CD8-positive, alpha-beta memory T cell (primary cell): ENCODE results near the gene TMEM120B. TPM values are rescaled to one million over a fixed set of nuclear protein-coding genes. Genes with fewer than 3 reads are reported as not detected.
A peak's percentile ranks its signal among the peaks of the same experiment; 100 is the strongest.

Experiments
- CTCF ChIA-PET: fragments of 350-600 bp; sonication (Branson Sonifier 250); formaldehyde crosslinking; loops from one replicate; lab custom pipeline; 2021; ENCODE audit warnings: antibody characterized with exemption; lab: Charles Lee
- POLR2A ChIA-PET: fragments of 350-600 bp; sonication (Branson Sonifier 250); formaldehyde crosslinking; loops from one replicate; lab custom pipeline; 2021; ENCODE audit warnings: antibody characterized with exemption; lab: Charles Lee
- DNase-seq, 5 donors: peaks; one replicate each; pipeline versions ENCODE4 v3.0.0 to v3.0.0-alpha.2; 2020 to 2022; ENCODE audit warnings: mixed read lengths in 1 of 5
- H3K27ac ChIP-seq: one replicate; pipeline ENCODE4 v1.7.0; 2013; ENCODE audit warnings: low read depth, mild to moderate bottlenecking, low read length, moderate library complexity
- H3K27me3 ChIP-seq: 2 replicates; pipeline ENCODE4 v1.7.0; 2013; ENCODE audit warnings: low read length, mild to moderate bottlenecking; ENCODE audit not compliant: insufficient read depth, poor library complexity, severe bottlenecking
- H3K36me3 ChIP-seq: 2 replicates; pipeline ENCODE4 v1.7.0; 2013; ENCODE audit warnings: mild to moderate bottlenecking, low read length, moderate library complexity; ENCODE audit not compliant: insufficient read depth
- H3K4me1 ChIP-seq: 2 replicates; pipeline ENCODE4 v1.7.0; 2013; ENCODE audit warnings: mild to moderate bottlenecking, low read length, moderate library complexity; ENCODE audit not compliant: insufficient read depth
- H3K4me3 ChIP-seq: 2 replicates; pipeline ENCODE4 v1.7.0; 2013; ENCODE audit warnings: mild to moderate bottlenecking, low read length
- H3K9me3 ChIP-seq: 2 replicates; pipeline ENCODE4 v1.7.0; 2013; ENCODE audit warnings: mild to moderate bottlenecking, low read length
- H3K27ac Mint-ChIP-seq, 8 donors: one replicate each; pipeline ENCODE4 v1.8.0; 2020 to 2021; ENCODE audit warnings: mixed read lengths in 8 of 8, mild to moderate bottlenecking in 6 of 8, inconsistent platforms in 3 of 8, moderate library complexity in 3 of 8
- H3K27me3 Mint-ChIP-seq, 2 donors: one replicate each; pipeline ENCODE4 v1.8.0; 2020 to 2021; ENCODE audit warnings: mixed read lengths in 2 of 2, mild to moderate bottlenecking in 1 of 2, moderate library complexity in 1 of 2
- H3K36me3 Mint-ChIP-seq, 3 donors: one replicate each; pipeline ENCODE4 v1.8.0; 2020 to 2021; ENCODE audit warnings: mixed read lengths in 3 of 3, inconsistent platforms in 1 of 3, mild to moderate bottlenecking in 1 of 3
- H3K4me1 Mint-ChIP-seq, 3 donors: one replicate each; pipeline ENCODE4 v1.8.0; 2020 to 2021; ENCODE audit warnings: mixed read lengths in 3 of 3, inconsistent platforms in 1 of 3, mild to moderate bottlenecking in 1 of 3
- H3K4me3 Mint-ChIP-seq, 7 donors: one replicate each; pipeline ENCODE4 v1.8.0; 2020 to 2021; ENCODE audit warnings: mixed read lengths in 7 of 7, mild to moderate bottlenecking in 6 of 7, moderate library complexity in 4 of 7, inconsistent platforms in 2 of 7
- H3K9me3 Mint-ChIP-seq, 5 donors: one replicate each; pipeline ENCODE4 v1.8.0; 2020 to 2022; ENCODE audit warnings: mixed read lengths in 5 of 5, mild to moderate bottlenecking in 3 of 5, moderate library complexity in 2 of 5, inconsistent platforms in 1 of 5
- polyA plus RNA-seq: library from polyadenylated mRNA; unstranded; fragments of 300-500 nt; fragmentation: Illumina TruSeq; gene quantifications from one replicate; pipeline ENCODE4 v1.2.3, GENCODE V29; 2021
- total RNA-seq, 2 experiments: library from RNA; stranded (reverse); gene quantifications; one replicate each; pipeline ENCODE4 v1.2.3, GENCODE V29; 2021

The TMEM120B gene
- total and polyA plus RNA-seq, 3 experiments from 2014 or later, result 3.9 to 15.2 (median 12.5) TPM

GRCh38 chr12:121825041-121825523 is 112.5 kb downstream of the TMEM120B start:
- peak in 1 of 5 donors; percentile 23 for DNase-seq
- no peaks in the 10 kb centered on the region for H3K27me3 ChIP-seq
- Mint-ChIP-seq H3K27ac (peak overlapping the region in 1 of 8 donors; percentile 75), H3K27me3 (no peaks in the 10 kb centered on the region), H3K4me3 (no peak overlapping the region), H3K9me3 (peaks cover 0 to 2% (median 0%) of the 10 kb centered on the region in 5 donors), H3K4me1 (peaks cover 0 to 13% (median 7%) of the 10 kb centered on the region in 3 donors), H3K36me3 (peaks cover 0 to 82% (median 22%) of the 10 kb centered on the region in 3 donors)
- H3K9me3 ChIP-seq, result no peaks in the 10 kb centered on the region
- peaks cover 37% of the 10 kb centered on the region for H3K36me3 ChIP-seq
- ChIA-PET POLR2A (interaction anchor here (0.7 kb wide), 1 partner anchor 14 kb away, joined by 5 read pairs; no protein-coding TSS in a partner anchor), CTCF (interaction anchor here (1.7 to 4.7 kb wide), 3 partner anchors 13 to 51 kb away, joined by 3 to 29 read pairs (median 14); no protein-coding TSS in a partner anchor)
- no peaks in the 10 kb centered on the region for H3K4me1 ChIP-seq
- H3K27ac ChIP-seq, result no peak overlapping the region
- H3K4me3 ChIP-seq, result no peak overlapping the region

- H3K27me3 Mint-ChIP-seq, result no peaks in the 10 kb centered on the region
- Histone ChIP-seq H3K4me3 (no peak overlapping the region), H3K4me1 (no peaks in the 10 kb centered on the region), H3K9me3 (no peaks in the 10 kb centered on the region), H3K27ac (no peak overlapping the region), H3K36me3 (peaks cover 42% of the 10 kb centered on the region), H3K27me3 (no peaks in the 10 kb centered on the region)
- H3K4me1 Mint-ChIP-seq, result peaks cover 0 to 13% (median 7%) of the 10 kb centered on the region in 3 donors
- H3K36me3 Mint-ChIP-seq, result peaks cover 0 to 85% (median 22%) of the 10 kb centered on the region in 3 donors
- H3K27ac Mint-ChIP-seq, result peak overlapping the region in 6 of 8 donors; percentile 4 to 92 (median 47)
- peaks cover 0 to 2% (median 0%) of the 10 kb centered on the region in 5 donors for H3K9me3 Mint-ChIP-seq
- ChIA-PET POLR2A (interaction anchor here (0.5 to 0.6 kb wide), 2 partner anchors 12 to 32 kb away, joined by 3 to 6 read pairs; no protein-coding TSS in a partner anchor), CTCF (interaction anchor here (1.1 to 4.7 kb wide), 5 partner anchors 10 to 63 kb away, joined by 3 to 29 read pairs (median 4); no protein-coding TSS in a partner anchor)
- peak overlapping the region in 2 of 7 donors; percentile 44 to 50 for H3K4me3 Mint-ChIP-seq
- peak in 1 of 5 donors; percentile 5 for DNase-seq
These were observed 114.0 kb downstream of the TMEM120B start for GRCh38 chr12:121826318-121827150.

- no peak overlapping the region for H3K4me3 ChIP-seq
- H3K9me3 ChIP-seq, result no peaks in the 10 kb centered on the region
- H3K27ac ChIP-seq, result no peak overlapping the region
- H3K27ac Mint-ChIP-seq, result peak overlapping the region in 3 of 8 donors; percentile 4 to 54 (median 47)
- H3K27me3 ChIP-seq, result no peaks in the 10 kb centered on the region
- H3K27me3 Mint-ChIP-seq, result no peaks in the 10 kb centered on the region
- ChIA-PET CTCF (interaction anchor here (1.0 to 4.7 kb wide), 8 partner anchors 11 to 62 kb away, joined by 3 to 29 read pairs (median 4); no protein-coding TSS in a partner anchor), POLR2A (interaction anchor here (0.5 to 0.6 kb wide), 2 partner anchors 71 to 342 kb away, joined by 4 to 5 read pairs; no protein-coding TSS in a partner anchor)
- peak in 1 of 5 donors; percentile 12 for DNase-seq
- H3K4me3 Mint-ChIP-seq, result no peak overlapping the region
- peaks cover 42% of the 10 kb centered on the region for H3K36me3 ChIP-seq
- no peaks in the 10 kb centered on the region for H3K4me1 ChIP-seq
- peaks cover 0 to 13% (median 7%) of the 10 kb centered on the region in 3 donors for H3K4me1 Mint-ChIP-seq
- peaks cover 0 to 85% (median 16%) of the 10 kb centered on the region in 3 donors for H3K36me3 Mint-ChIP-seq
- peaks cover 0 to 2% (median 0%) of the 10 kb centered on the region in 5 donors for H3K9me3 Mint-ChIP-seq
These were observed 115.0 kb downstream of the TMEM120B start for GRCh38 chr12:121827351-121828099.

- Histone ChIP-seq H3K36me3 (peaks cover 42% of the 10 kb centered on the region), H3K9me3 (no peaks in the 10 kb centered on the region), H3K27ac (no peak overlapping the region), H3K4me3 (no peak overlapping the region), H3K4me1 (no peaks in the 10 kb centered on the region), H3K27me3 (no peaks in the 10 kb centered on the region)
- CTCF ChIA-PET, result interaction anchor here (0.7 to 1.7 kb wide), 6 partner anchors 10 to 54 kb away, joined by 3 to 5 read pairs (median 4); no protein-coding TSS in a partner anchor
- H3K27ac Mint-ChIP-seq, result peak overlapping the region in 5 of 8 donors; percentile 11 to 73 (median 48)
- POLR2A ChIA-PET, result interaction anchor here (0.6 kb wide), 2 partner anchors 9 to 342 kb away, joined by 4 to 7 read pairs; no protein-coding TSS in a partner anchor
- peaks cover 0 to 13% (median 7%) of the 10 kb centered on the region in 3 donors for H3K4me1 Mint-ChIP-seq
- no peaks in the 10 kb centered on the region for H3K27me3 Mint-ChIP-seq
- H3K36me3 Mint-ChIP-seq, result peaks cover 0 to 85% (median 16%) of the 10 kb centered on the region in 3 donors
- DNase-seq, result no peak
- peaks cover 0 to 2% (median 0%) of the 10 kb centered on the region in 5 donors for H3K9me3 Mint-ChIP-seq
- no peak overlapping the region for H3K4me3 Mint-ChIP-seq
These were observed 115.8 kb downstream of the TMEM120B start for GRCh38 chr12:121828306-121828705.

- ChIA-PET POLR2A (interaction anchor here (0.6 kb wide), 1 partner anchor 9 kb away, joined by 7 read pairs; no protein-coding TSS in a partner anchor), CTCF (interaction anchor here (0.7 to 1.7 kb wide), 3 partner anchors 18 to 34 kb away, joined by 3 to 5 read pairs (median 4); no protein-coding TSS in a partner anchor)
- no peaks in the 10 kb centered on the region for H3K4me1 ChIP-seq
- Mint-ChIP-seq H3K4me1 (peaks cover 0 to 13% (median 7%) of the 10 kb centered on the region in 3 donors), H3K27ac (peak overlapping the region in 3 of 8 donors; percentile 11 to 73 (median 66)), H3K9me3 (peaks cover 0 to 2% (median 0%) of the 10 kb centered on the region in 5 donors), H3K4me3 (no peak overlapping the region), H3K27me3 (no peaks in the 10 kb centered on the region), H3K36me3 (peaks cover 0 to 81% (median 16%) of the 10 kb centered on the region in 3 donors)
- H3K9me3 ChIP-seq, result no peaks in the 10 kb centered on the region
- no peak overlapping the region for H3K27ac ChIP-seq
- no peak for DNase-seq
- H3K27me3 ChIP-seq, result no peaks in the 10 kb centered on the region
- H3K36me3 ChIP-seq, result peaks cover 37% of the 10 kb centered on the region
- no peak overlapping the region for H3K4me3 ChIP-seq
These were observed 116.3 kb downstream of the TMEM120B start for GRCh38 chr12:121828826-121829225.

- Histone ChIP-seq H3K4me1 (no peaks in the 10 kb centered on the region), H3K36me3 (peaks cover 34% of the 10 kb centered on the region), H3K4me3 (no peak overlapping the region), H3K9me3 (no peaks in the 10 kb centered on the region), H3K27me3 (no peaks in the 10 kb centered on the region), H3K27ac (no peak overlapping the region)
- Mint-ChIP-seq H3K27me3 (no peaks in the 10 kb centered on the region), H3K9me3 (peaks cover 0 to 2% (median 0%) of the 10 kb centered on the region in 5 donors), H3K4me3 (no peak overlapping the region), H3K36me3 (peaks cover 0 to 76% (median 16%) of the 10 kb centered on the region in 3 donors), H3K4me1 (peaks cover 0 to 13% (median 7%) of the 10 kb centered on the region in 3 donors), H3K27ac (peak overlapping the region in 4 of 8 donors; percentile 17 to 63 (median 38))
- ChIA-PET CTCF (no interaction called here), POLR2A (no interaction called here)
- DNase-seq, result no peak
These were observed 116.8 kb downstream of the TMEM120B start for GRCh38 chr12:121829250-121829918.

GRCh38 chr12:121830134-121830533 is 117.6 kb downstream of the TMEM120B start:
- no peak overlapping the region for H3K4me3 Mint-ChIP-seq
- Histone ChIP-seq H3K4me1 (no peaks in the 10 kb centered on the region), H3K27me3 (no peaks in the 10 kb centered on the region), H3K4me3 (no peak overlapping the region), H3K27ac (no peak overlapping the region), H3K9me3 (no peaks in the 10 kb centered on the region), H3K36me3 (peaks cover 34% of the 10 kb centered on the region)
- ChIA-PET POLR2A (no interaction called here), CTCF (no interaction called here)
- H3K36me3 Mint-ChIP-seq, result peaks cover 0 to 69% (median 16%) of the 10 kb centered on the region in 3 donors
- peak overlapping the region in 1 of 8 donors; percentile 63 for H3K27ac Mint-ChIP-seq
- peaks cover 0 to 13% (median 7%) of the 10 kb centered on the region in 3 donors for H3K4me1 Mint-ChIP-seq
- no peak for DNase-seq
- no peaks in the 10 kb centered on the region for H3K27me3 Mint-ChIP-seq
- H3K9me3 Mint-ChIP-seq, result peaks cover 0 to 2% (median 0%) of the 10 kb centered on the region in 5 donors
